Left colon (tissue), 2 donors: ENCODE data around the gene HYAL4. TPM values are rescaled to one million over a fixed set of nuclear protein-coding genes. Genes with fewer than 3 reads are reported as not detected.
"Not testable (repeated sequence)": the region's sequence is repeated elsewhere in the genome, so short reads cannot be mapped to it uniquely, and the experiment has no call there.

Source experiments
- ATAC-seq: fragments of 200-7000 bp; cut with Tn5 transposase; one replicate; pipeline ENCODE4 v1.9.1; 2020; ENCODE audit warnings: mild to moderate bottlenecking, moderate library complexity
- DNase-seq, 2 donors: peaks; one replicate each; pipeline ENCODE4 v3.0.0-alpha.2; 2020
- intact Hi-C, 2 donors: fragments of 100-400 bp; cut with DNase I in 1 of 2; cut with micrococcal nuclease in 1 of 2; formaldehyde crosslinking; loops; one replicate each; pipeline versions ENCODE4 v1.11.2 to v1.14.0; 2022; cut with DNase I, micrococcal nuclease
- long read RNA-seq: library from polyadenylated mRNA; unstranded; transcript quantifications from one replicate; pipeline ENCODE4 v2.0.0, GENCODE V29; 2021
- total RNA-seq, 2 donors: library from RNA; stranded (reverse); fragmentation: NEBNext Ultra II Directional; extraction: Animal tissue kit (Norgen Biotek cat#: 25700); gene quantifications; one replicate each; pipeline ENCODE4 v1.2.1, GENCODE V29; 2021
- donor health status: DM: no; HTN: no; CAD: no.
- donor health status: DM: yes; HTN: yes; CAD: no.

The HYAL4 gene
- not detected for total RNA-seq
- long read RNA-seq, result 0 reads

GRCh38 chr7:123844712-123845219 is at the start of gene HYAL4:
Gene HYAL4 (plus strand): TSS chr7:123845169. CDS start chr7:123868274, 23,105 bp downstream.
- DNase-seq (no peak), ATAC-seq (peak; percentile 11)
- intact Hi-C loops, result no loop called here

- ATAC-seq (peak; percentile 67), DNase-seq (no peak)
- intact Hi-C loops, result loop anchor here in 1 of 2 donors (5.0 kb wide), 1 partner anchor 66 kb away; no protein-coding TSS in a partner anchor
Measured at GRCh38 chr7:123795917-123796316, 49.1 kb upstream of the HYAL4 start.

GRCh38 chr7:123796568-123796967 is 48.4 kb upstream of the HYAL4 start:
- intact Hi-C loops, result loop anchor here in 1 of 2 donors (5.0 kb wide), 1 partner anchor 66 kb away; no protein-coding TSS in a partner anchor
- DNase-seq (no peak), ATAC-seq (no peak)

GRCh38 chr7:123797673-123798531 is 47.1 kb upstream of the HYAL4 start:
- DNase-seq (no peak), ATAC-seq (peak; percentile 80)
- intact Hi-C loops, result loop anchor here in 1 of 2 donors (5.0 kb wide), 1 partner anchor 64 kb away; no protein-coding TSS in a partner anchor

- intact Hi-C loops, result loop anchor here in 1 of 2 donors (5.0 kb wide), 1 partner anchor 64 kb away; no protein-coding TSS in a partner anchor
- DNase-seq (no peak), ATAC-seq (peak; percentile 35)
Measured at GRCh38 chr7:123798532-123799188, 46.3 kb upstream of the HYAL4 start.

GRCh38 chr7:123802249-123802648 is 42.7 kb upstream of the HYAL4 start:
- ATAC-seq (no peak), DNase-seq (no peak)
- intact Hi-C loops, result no loop called here

GRCh38 chr7:123805287-123805686 is 39.7 kb upstream of the HYAL4 start:
- intact Hi-C loops, result no loop called here
- no peak for DNase-seq
- no peak for ATAC-seq

GRCh38 chr7:123809471-123809870 is 35.5 kb upstream of the HYAL4 start:
- intact Hi-C loops, result no loop called here
- ATAC-seq, result no peak

GRCh38 chr7:123811056-123811455 is 33.9 kb upstream of the HYAL4 start:
- DNase-seq (no peak), ATAC-seq (no peak)
- intact Hi-C loops, result no loop called here

More at GRCh38 chr7:123809471-123809870, 35.5 kb upstream of the HYAL4 start:
- no peak for DNase-seq

GRCh38 chr7:123816916-123817315 is 28.1 kb upstream of the HYAL4 start:
- DNase-seq, result no peak
- no peak for ATAC-seq
- intact Hi-C loops, result no loop called here

- intact Hi-C loops, result no loop called here
- DNase-seq (no peak), ATAC-seq (no peak)
Measured at GRCh38 chr7:123819001-123819400, 26.0 kb upstream of the HYAL4 start.

GRCh38 chr7:123819795-123820194 is 25.2 kb upstream of the HYAL4 start:
- DNase-seq, ATAC-seq, intact Hi-C loops: not testable (repeated sequence)

- ATAC-seq (no peak), DNase-seq (no peak)
- intact Hi-C loops, result no loop called here
Measured at GRCh38 chr7:123820864-123821263, 24.1 kb upstream of the HYAL4 start.

GRCh38 chr7:123821320-123821719 is 23.6 kb upstream of the HYAL4 start:
- intact Hi-C loops, result no loop called here
- DNase-seq (no peak), ATAC-seq (no peak)

GRCh38 chr7:123823898-123824753 is 20.8 kb upstream of the HYAL4 start:
- DNase-seq (no peak), ATAC-seq (no peak)
- intact Hi-C loops, result no loop called here

- peak in 1 of 2 donors; percentile 35 for DNase-seq
- peak; percentile 99 for ATAC-seq
- intact Hi-C loops, result no loop called here
Measured at GRCh38 chr7:123824754-123825067, 20.3 kb upstream of the HYAL4 start.

GRCh38 chr7:123828805-123829204 is 16.2 kb upstream of the HYAL4 start:
- ATAC-seq (no peak), DNase-seq (no peak)
- intact Hi-C loops, result no loop called here

GRCh38 chr7:123836656-123837055 is 8.3 kb upstream of the HYAL4 start:
- no peak for DNase-seq

GRCh38 chr7:123839106-123839505 is 5.9 kb upstream of the HYAL4 start:
- intact Hi-C loops, ATAC-seq, DNase-seq: not testable (repeated sequence)

More at GRCh38 chr7:123836656-123837055, 8.3 kb upstream of the HYAL4 start:
- intact Hi-C loops, result no loop called here
- ATAC-seq, result no peak
